OCI-LY3 (cell line): Measurements from ENCODE around the gene MARCHF4.

Experiments used
- EZH2phosphoT487 ChIP-seq: fragments of 200-600 bp; shearing (Covaris generic); IDR thresholded peaks from 2 replicates; pipeline ENCODE4 v1.6.1; 2018; ENCODE audit warnings: antibody characterized with exemption, mixed run types, low read depth
- TF ChIP-seq, protein P1 (sequence below): fragments of 200-600, 300-600 bp; sonication (generic); IDR thresholded peaks from 2 replicates; pipeline ENCODE4 v1.5.1; 2014; ENCODE audit warnings: antibody characterized with exemption, low read length, low read depth

GRCh38 chr2:216414772-216415319, 42.6 kb upstream of the MARCHF4 start:
- no peak for TF ChIP-seq EZH2phosphoT487
- TF ChIP-seq, protein P1, sequence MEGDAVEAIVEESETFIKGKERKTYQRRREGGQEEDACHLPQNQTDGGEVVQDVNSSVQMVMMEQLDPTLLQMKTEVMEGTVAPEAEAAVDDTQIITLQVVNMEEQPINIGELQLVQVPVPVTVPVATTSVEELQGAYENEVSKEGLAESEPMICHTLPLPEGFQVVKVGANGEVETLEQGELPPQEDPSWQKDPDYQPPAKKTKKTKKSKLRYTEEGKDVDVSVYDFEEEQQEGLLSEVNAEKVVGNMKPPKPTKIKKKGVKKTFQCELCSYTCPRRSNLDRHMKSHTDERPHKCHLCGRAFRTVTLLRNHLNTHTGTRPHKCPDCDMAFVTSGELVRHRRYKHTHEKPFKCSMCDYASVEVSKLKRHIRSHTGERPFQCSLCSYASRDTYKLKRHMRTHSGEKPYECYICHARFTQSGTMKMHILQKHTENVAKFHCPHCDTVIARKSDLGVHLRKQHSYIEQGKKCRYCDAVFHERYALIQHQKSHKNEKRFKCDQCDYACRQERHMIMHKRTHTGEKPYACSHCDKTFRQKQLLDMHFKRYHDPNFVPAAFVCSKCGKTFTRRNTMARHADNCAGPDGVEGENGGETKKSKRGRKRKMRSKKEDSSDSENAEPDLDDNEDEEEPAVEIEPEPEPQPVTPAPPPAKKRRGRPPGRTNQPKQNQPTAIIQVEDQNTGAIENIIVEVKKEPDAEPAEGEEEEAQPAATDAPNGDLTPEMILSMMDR: no peak
